ENCODE data around the gene JMJD1C.

Gene JMJD1C

DNA sequence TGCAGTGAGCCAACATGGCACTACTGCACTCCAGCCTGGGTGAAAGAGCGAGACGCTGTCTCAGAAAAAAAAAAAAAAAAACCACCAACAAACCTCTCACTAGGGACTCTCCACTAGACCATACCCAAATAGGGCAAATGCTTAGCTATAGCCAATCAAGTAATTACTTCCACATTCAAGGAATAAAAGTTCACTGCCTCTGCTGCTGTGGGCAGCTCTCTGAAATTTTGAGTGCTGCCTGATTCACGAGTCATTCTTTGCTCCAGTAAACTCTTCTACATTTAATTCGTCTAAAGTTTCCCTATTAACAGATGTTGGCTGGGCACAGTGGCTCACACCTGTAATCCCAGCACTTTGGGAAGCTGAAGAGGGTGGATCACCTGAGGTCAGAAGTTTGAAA lies 337.3 kb downstream of the JMJD1C start:
- no peak overlapping the region for H3K4me3 ChIP-seq (replicated peaks; ENCODE audit: low read depth, low read length)
- DNase-seq (ENCODE audit: low read depth): no peak
- TF ChIP-seq, protein P1, sequence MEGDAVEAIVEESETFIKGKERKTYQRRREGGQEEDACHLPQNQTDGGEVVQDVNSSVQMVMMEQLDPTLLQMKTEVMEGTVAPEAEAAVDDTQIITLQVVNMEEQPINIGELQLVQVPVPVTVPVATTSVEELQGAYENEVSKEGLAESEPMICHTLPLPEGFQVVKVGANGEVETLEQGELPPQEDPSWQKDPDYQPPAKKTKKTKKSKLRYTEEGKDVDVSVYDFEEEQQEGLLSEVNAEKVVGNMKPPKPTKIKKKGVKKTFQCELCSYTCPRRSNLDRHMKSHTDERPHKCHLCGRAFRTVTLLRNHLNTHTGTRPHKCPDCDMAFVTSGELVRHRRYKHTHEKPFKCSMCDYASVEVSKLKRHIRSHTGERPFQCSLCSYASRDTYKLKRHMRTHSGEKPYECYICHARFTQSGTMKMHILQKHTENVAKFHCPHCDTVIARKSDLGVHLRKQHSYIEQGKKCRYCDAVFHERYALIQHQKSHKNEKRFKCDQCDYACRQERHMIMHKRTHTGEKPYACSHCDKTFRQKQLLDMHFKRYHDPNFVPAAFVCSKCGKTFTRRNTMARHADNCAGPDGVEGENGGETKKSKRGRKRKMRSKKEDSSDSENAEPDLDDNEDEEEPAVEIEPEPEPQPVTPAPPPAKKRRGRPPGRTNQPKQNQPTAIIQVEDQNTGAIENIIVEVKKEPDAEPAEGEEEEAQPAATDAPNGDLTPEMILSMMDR (IDR thresholded peaks at IDR 0.05; ENCODE audit: low read length, missing control alignments): no peak

DNA sequence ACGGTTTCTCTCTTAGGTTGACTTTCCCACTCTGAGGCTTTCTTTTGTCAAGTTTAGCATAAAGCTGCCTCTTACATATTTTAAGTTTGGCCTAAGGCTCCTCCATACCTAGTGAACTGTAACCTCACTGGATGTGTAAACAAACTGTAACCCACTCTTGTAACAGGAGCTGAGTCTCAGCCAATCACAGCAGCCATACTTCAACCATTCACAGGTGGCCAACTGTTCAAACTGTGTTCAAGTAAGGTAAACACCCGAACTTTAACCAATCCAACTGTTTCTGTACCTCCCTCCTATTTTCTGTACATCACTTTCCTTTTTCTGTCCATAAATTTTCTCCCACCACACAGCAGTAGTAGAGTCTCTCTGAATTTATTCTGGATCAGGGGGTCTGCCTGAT lies 340.3 kb downstream of the JMJD1C start:
- TF ChIP-seq, protein P1 (IDR thresholded peaks at IDR 0.05; ENCODE audit: low read length, missing control alignments): no peak
- no peak for DNase-seq (ENCODE audit: low read depth)
- no peak overlapping the region for H3K4me3 ChIP-seq (replicated peaks; ENCODE audit: low read depth, low read length)

DNA sequence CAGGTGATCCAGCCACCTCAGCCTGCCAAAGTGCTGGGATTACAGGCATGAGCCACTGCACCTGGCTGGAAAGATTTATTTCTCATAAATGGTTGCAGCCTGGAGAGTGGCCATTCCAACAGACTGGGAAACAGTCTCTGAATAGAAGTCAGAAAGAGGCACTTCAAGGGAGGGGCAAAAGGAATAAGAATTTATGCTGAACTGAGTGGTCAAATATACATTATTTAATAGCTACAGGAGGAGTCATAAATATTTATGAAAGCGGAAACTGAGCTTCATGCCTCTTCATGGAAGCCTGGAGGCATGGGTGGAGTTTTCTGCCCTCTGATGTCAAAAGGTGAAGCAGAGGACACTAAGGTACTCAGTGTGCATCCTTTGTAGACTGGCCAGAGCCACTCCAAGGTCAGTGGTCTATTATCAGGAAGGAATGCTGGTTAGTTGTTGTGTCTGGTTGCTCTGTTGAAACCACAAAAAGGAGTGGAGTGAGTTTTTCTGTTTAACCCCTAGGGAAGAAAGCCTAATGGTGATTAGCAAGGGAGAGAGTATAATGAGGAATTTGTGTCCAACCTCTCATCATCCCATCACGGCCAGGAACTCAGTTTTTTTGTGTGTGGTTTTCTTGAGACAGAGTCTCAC lies 341.9 kb downstream of the JMJD1C start:
- TF ChIP-seq, protein P1 (IDR thresholded peaks at IDR 0.05; ENCODE audit: low read length, missing control alignments): no peak

DNA sequence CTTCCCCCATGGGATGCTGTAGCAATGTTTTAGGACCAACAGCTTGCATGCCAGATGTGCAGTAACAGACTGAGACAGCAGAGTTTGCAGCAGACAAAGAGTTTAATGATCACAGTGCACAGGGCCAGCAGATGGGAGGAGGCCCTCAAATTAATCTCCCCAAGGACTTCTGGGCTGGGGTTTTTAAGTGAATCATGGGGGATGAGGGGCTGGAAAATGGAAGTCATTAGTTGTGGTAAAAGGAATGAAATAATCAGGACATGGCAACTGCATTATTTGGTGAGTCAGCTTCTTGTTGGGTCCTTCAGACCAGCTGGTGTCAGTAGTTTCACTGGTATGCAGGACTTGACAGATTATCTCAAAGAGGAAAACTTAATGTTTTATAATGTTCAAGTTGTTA lies 345.2 kb downstream of the JMJD1C start:
- TF ChIP-seq, protein P1 (IDR thresholded peaks at IDR 0.05; ENCODE audit: low read length, missing control alignments): no peak
- H3K4me3 ChIP-seq (replicated peaks; ENCODE audit: low read depth, low read length): no peak overlapping the region
- peak; percentile 80 for DNase-seq (ENCODE audit: low read depth)

More for the DNA sequence above, 341.9 kb downstream of the JMJD1C start:
- H3K4me3 ChIP-seq (replicated peaks; ENCODE audit: low read depth, low read length): no peak overlapping the region
- DNase-seq (ENCODE audit: low read depth): no peak

DNA sequence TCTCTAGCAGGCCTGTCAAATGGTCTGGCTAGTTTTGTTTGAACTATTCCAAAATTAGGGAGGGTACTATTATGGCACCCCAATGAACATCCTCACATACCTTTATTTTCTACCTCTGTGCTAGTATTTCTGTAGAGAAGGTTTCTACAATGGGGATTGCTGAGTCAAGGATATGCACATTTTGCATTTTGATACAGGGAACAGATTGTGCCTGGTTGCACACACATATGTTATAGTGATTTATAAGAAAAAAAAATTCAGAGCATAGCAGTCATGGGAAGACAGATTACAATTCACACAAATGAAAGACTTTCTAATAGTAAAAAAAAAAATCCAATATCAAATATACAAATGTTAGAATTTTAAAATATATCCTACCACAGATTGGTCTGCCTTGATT lies 346.7 kb downstream of the JMJD1C start:
- H3K4me3 ChIP-seq (replicated peaks; ENCODE audit: low read depth, low read length): no peak overlapping the region
- DNase-seq (ENCODE audit: low read depth): no peak
- TF ChIP-seq, protein P1 (IDR thresholded peaks at IDR 0.05; ENCODE audit: low read length, missing control alignments): no peak
